ENCODE results near the gene SSRP1.

DNA sequence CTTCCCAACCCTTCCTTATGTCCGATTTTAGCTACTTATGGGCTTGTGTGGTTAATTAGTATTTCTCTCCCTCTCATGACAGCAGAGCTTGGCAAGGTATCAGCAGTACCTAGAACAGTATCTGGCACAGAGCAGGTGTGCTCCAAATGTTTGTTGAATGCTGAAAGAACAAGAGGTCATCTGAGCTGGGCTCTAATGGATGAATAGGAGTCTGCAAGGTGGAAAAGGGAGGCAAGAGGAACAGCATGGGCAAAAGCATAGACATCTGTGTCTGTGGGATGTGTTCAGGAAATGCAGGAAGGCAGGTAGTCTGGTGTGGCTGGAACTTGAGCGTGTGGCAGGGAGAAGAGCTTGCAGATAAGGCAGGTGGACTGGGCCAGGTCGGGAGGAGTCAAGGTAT, 26.2 kb upstream of the SSRP1 start:
- TF ChIP-seq, protein P1, sequence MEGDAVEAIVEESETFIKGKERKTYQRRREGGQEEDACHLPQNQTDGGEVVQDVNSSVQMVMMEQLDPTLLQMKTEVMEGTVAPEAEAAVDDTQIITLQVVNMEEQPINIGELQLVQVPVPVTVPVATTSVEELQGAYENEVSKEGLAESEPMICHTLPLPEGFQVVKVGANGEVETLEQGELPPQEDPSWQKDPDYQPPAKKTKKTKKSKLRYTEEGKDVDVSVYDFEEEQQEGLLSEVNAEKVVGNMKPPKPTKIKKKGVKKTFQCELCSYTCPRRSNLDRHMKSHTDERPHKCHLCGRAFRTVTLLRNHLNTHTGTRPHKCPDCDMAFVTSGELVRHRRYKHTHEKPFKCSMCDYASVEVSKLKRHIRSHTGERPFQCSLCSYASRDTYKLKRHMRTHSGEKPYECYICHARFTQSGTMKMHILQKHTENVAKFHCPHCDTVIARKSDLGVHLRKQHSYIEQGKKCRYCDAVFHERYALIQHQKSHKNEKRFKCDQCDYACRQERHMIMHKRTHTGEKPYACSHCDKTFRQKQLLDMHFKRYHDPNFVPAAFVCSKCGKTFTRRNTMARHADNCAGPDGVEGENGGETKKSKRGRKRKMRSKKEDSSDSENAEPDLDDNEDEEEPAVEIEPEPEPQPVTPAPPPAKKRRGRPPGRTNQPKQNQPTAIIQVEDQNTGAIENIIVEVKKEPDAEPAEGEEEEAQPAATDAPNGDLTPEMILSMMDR (IDR thresholded peaks at IDR 0.05; ENCODE audit: low read depth, low read length) = no peak
- TF ChIP-seq, protein P2, sequence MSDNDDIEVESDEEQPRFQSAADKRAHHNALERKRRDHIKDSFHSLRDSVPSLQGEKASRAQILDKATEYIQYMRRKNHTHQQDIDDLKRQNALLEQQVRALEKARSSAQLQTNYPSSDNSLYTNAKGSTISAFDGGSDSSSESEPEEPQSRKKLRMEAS (IDR thresholded peaks at IDR 0.05; ENCODE audit: low read depth, low read length) = no peak

Measured in NB4 (cell line).